Measurements from ENCODE around the gene SRRD. TPM values are rescaled to one million over a fixed set of nuclear protein-coding genes. Genes with fewer than 3 reads are reported as not detected.

The SRRD gene
- total and polyA plus RNA-seq, 2 experiments from 2014 or later: 29.5 to 31.2 TPM

GRCh38 chr22:26540119-26540518 lies 56.4 kb downstream of the SRRD start:
- Histone ChIP-seq H3K4me1 (ENCODE audit: insufficient read depth) (no peaks in the 10 kb centered on the region), H2AFZ (no peak overlapping the region), H3K79me2 (no peaks in the 10 kb centered on the region), H4K20me1 (ENCODE audit: insufficient read depth, poor library complexity, severe bottlenecking) (no peaks in the 10 kb centered on the region), H3K27ac (no peak overlapping the region), H3K9me2 (replicated peaks; ENCODE audit: insufficient read depth) (no peaks in the 10 kb centered on the region), H3K4me3 (no peak overlapping the region), H3K9me3 (ENCODE audit: low read depth) (no peaks in the 10 kb centered on the region), H3K4me2 (no peak overlapping the region), H3K36me3 (replicated peaks; ENCODE audit: insufficient read depth, low read depth) (no peaks in the 10 kb centered on the region), H3K27me3 (no peaks in the 10 kb centered on the region)
- TF ChIP-seq EZH2 (IDR thresholded peaks at IDR 0.05; ENCODE audit: borderline replicate concordance) (no peak), CTCF (IDR thresholded peaks at IDR 0.05; ENCODE audit: poor library complexity) (no peak), EZH2phosphoT487 (IDR thresholded peaks at IDR 0.05; ENCODE audit: low read depth, severe bottlenecking, unreplicated experiment) (no peak)
- WGBS (ENCODE audit: low lambda C conversion rate, missing lambda C conversion rate): 95% methylated on average over 2 of the region's 2 CpGs
- DNase-seq (ENCODE audit: low spot score): no peak

- WGBS (ENCODE audit: low lambda C conversion rate, missing lambda C conversion rate): over 99% methylated on average over 42 of the region's 47 CpGs
- H4K20me1 ChIP-seq (ENCODE audit: insufficient read depth, poor library complexity, severe bottlenecking): no peaks in the 10 kb centered on the region
These were observed 57.6 kb downstream of the SRRD start for GRCh38 chr22:26541167-26541819.

GRCh38 chr22:26542831-26543230 lies 59.2 kb downstream of the SRRD start:
- Histone ChIP-seq H3K4me3 (no peak overlapping the region), H3K27me3 (no peaks in the 10 kb centered on the region), H2AFZ (no peak overlapping the region), H3K4me1 (ENCODE audit: insufficient read depth) (no peaks in the 10 kb centered on the region), H4K20me1 (ENCODE audit: insufficient read depth, poor library complexity, severe bottlenecking) (no peaks in the 10 kb centered on the region), H3K4me2 (no peak overlapping the region), H3K9me2 (replicated peaks; ENCODE audit: insufficient read depth) (no peaks in the 10 kb centered on the region), H3K36me3 (replicated peaks; ENCODE audit: insufficient read depth, low read depth) (no peaks in the 10 kb centered on the region), H3K9me3 (ENCODE audit: low read depth) (no peaks in the 10 kb centered on the region), H3K27ac (no peak overlapping the region), H3K79me2 (no peaks in the 10 kb centered on the region)
- WGBS (ENCODE audit: low lambda C conversion rate, missing lambda C conversion rate): 86% methylated on average over 3 of the region's 3 CpGs
- no peak for DNase-seq (ENCODE audit: low spot score)
- TF ChIP-seq EZH2 (IDR thresholded peaks at IDR 0.05; ENCODE audit: borderline replicate concordance): no peak
- TF ChIP-seq EZH2phosphoT487 (IDR thresholded peaks at IDR 0.05; ENCODE audit: low read depth, severe bottlenecking, unreplicated experiment): no peak

More at GRCh38 chr22:26541167-26541819, 57.6 kb downstream of the SRRD start:
- Histone ChIP-seq H3K9me2 (replicated peaks; ENCODE audit: insufficient read depth) (no peaks in the 10 kb centered on the region), H3K4me1 (ENCODE audit: insufficient read depth) (no peaks in the 10 kb centered on the region), H3K4me2 (no peak overlapping the region), H2AFZ (no peak overlapping the region), H3K27ac (no peak overlapping the region), H3K4me3 (no peak overlapping the region), H3K9me3 (ENCODE audit: low read depth) (no peaks in the 10 kb centered on the region), H3K27me3 (no peaks in the 10 kb centered on the region), H3K36me3 (replicated peaks; ENCODE audit: insufficient read depth, low read depth) (no peaks in the 10 kb centered on the region), H3K79me2 (no peaks in the 10 kb centered on the region)
- DNase-seq (ENCODE audit: low spot score): no peak
- TF ChIP-seq CTCF (IDR thresholded peaks at IDR 0.05; ENCODE audit: poor library complexity): no peak
- no peak for TF ChIP-seq EZH2 (IDR thresholded peaks at IDR 0.05; ENCODE audit: borderline replicate concordance)
- TF ChIP-seq EZH2phosphoT487 (IDR thresholded peaks at IDR 0.05; ENCODE audit: low read depth, severe bottlenecking, unreplicated experiment): no peak

Other genes with a start within 250 kb of the SRRD start
- 1.2 and 1.4 TPM in 2 replicates for gene ASPHD2, start 54.6 kb upstream of the SRRD start, total RNA-seq
- 1.7 and 2.6 TPM in 2 replicates for gene ASPHD2, start 54.6 kb upstream of the SRRD start, polyA plus RNA-seq
- 20.5 and 36.7 TPM in 2 replicates for gene HPS4, start 94 bp upstream of the SRRD start, total RNA-seq
- 20.2 and 28.5 TPM in 2 replicates for gene HPS4, start 94 bp upstream of the SRRD start, polyA plus RNA-seq
- gene TFIP11, start 28.6 kb downstream of the SRRD start, total RNA-seq: 16.1 and 19.6 TPM in 2 replicates
- 21.3 and 30.4 TPM in 2 replicates for gene TFIP11, start 28.6 kb downstream of the SRRD start, polyA plus RNA-seq
- gene TPST2, start 106.3 kb downstream of the SRRD start, total RNA-seq: 36.8 and 39.9 TPM in 2 replicates
- 31.0 and 35.3 TPM in 2 replicates for gene TPST2, start 106.3 kb downstream of the SRRD start, polyA plus RNA-seq
- gene CRYBB1, start 134.2 kb downstream of the SRRD start, total RNA-seq: not detected in 2 replicates
- 0.79 TPM in 1 of 2 replicates, not detected in the other for gene CRYBB1, start 134.2 kb downstream of the SRRD start, polyA plus RNA-seq
- not detected in 2 replicates for gene CRYBA4, start 138.1 kb downstream of the SRRD start, total RNA-seq
- not detected in 2 replicates for gene CRYBA4, start 138.1 kb downstream of the SRRD start, polyA plus RNA-seq
- 1.00 and 1.1 TPM in 2 replicates for gene MIAT, start 173.7 kb downstream of the SRRD start, total RNA-seq
- gene MIAT, start 173.7 kb downstream of the SRRD start, polyA plus RNA-seq: 0.51 and 1.9 TPM in 2 replicates